Activated T-cell treated with anti-CD3 and anti-CD28 coated beads for 24 hours (primary cell): ENCODE results near the gene GABRR2.
"Not testable (repeated sequence)": the region's sequence is repeated elsewhere in the genome, so short reads cannot be mapped to it uniquely, and the experiment has no call there.

Experiments
- DNase-seq: peaks from one replicate; pipeline ENCODE4 v3.0.0-alpha.2; 2020; ENCODE audit warnings: low read depth

The GABRR2 gene

GRCh38 chr6:89323511-89323971 is 8.4 kb upstream of the GABRR2 start:
- no peak for DNase-seq

GRCh38 chr6:89321131-89321970 is 6.3 kb upstream of the GABRR2 start:
- no peak for DNase-seq

GRCh38 chr6:89320012-89320559 is 5.0 kb upstream of the GABRR2 start:
- DNase-seq, result no peak

GRCh38 chr6:89317067-89317466 is 2.0 kb upstream of the GABRR2 start:
- DNase-seq, result no peak

GRCh38 chr6:89314692-89315091 is 407 bp downstream of the GABRR2 start:
- DNase-seq, result no peak

- no peak for DNase-seq
Measured at GRCh38 chr6:89313006-89313405, 2.1 kb downstream of the GABRR2 start.

GRCh38 chr6:89311853-89312531 is 3.1 kb downstream of the GABRR2 start:
- no peak for DNase-seq

- no peak for DNase-seq
Measured at GRCh38 chr6:89311530-89311852, 3.6 kb downstream of the GABRR2 start.

GRCh38 chr6:89310929-89311328 is 4.2 kb downstream of the GABRR2 start:
- no peak for DNase-seq

GRCh38 chr6:89308525-89309395 is 6.3 kb downstream of the GABRR2 start:
- no peak for DNase-seq

- not testable (repeated sequence) for DNase-seq
Measured at GRCh38 chr6:89304517-89304916, 10.6 kb downstream of the GABRR2 start.

- no peak for DNase-seq
Measured at GRCh38 chr6:89302936-89303335, 12.2 kb downstream of the GABRR2 start.

- DNase-seq, result no peak
Measured at GRCh38 chr6:89302195-89302770, 12.8 kb downstream of the GABRR2 start.

- DNase-seq, result no peak
Measured at GRCh38 chr6:89301586-89302194, 13.4 kb downstream of the GABRR2 start.

GRCh38 chr6:89299466-89299850 is 15.6 kb downstream of the GABRR2 start:
- DNase-seq, result no peak

GRCh38 chr6:89298680-89299465 is 16.2 kb downstream of the GABRR2 start:
- DNase-seq, result no peak

- peak; percentile 50 for DNase-seq
Measured at GRCh38 chr6:89297695-89298351, 17.3 kb downstream of the GABRR2 start.

GRCh38 chr6:89295981-89296380 is 19.1 kb downstream of the GABRR2 start:
- no peak for DNase-seq

GRCh38 chr6:89295116-89295515 is 20.0 kb downstream of the GABRR2 start:
- not testable (repeated sequence) for DNase-seq

- no peak for DNase-seq
Measured at GRCh38 chr6:89291256-89291819, 23.8 kb downstream of the GABRR2 start.
